Skeletal muscle tissue (tissue), 4 donors: ENCODE measurements around the gene RXFP2. TPM values are rescaled to one million over a fixed set of nuclear protein-coding genes. Genes with fewer than 3 reads are reported as not detected.

Source experiments
- H3K27ac ChIP-seq: one replicate; pipeline ENCODE4 v1.7.0; 2013; ENCODE audit warnings: mild to moderate bottlenecking, low read depth, low read length, inconsistent platforms
- H3K27me3 ChIP-seq, 3 donors: one replicate each; pipeline ENCODE4 v1.7.0; 2013; ENCODE audit warnings: low read length in 3 of 3; ENCODE audit not compliant: control insufficient read depth in 3 of 3, insufficient read depth in 3 of 3
- H3K36me3 ChIP-seq, 3 donors: one replicate each; pipeline ENCODE4 v1.7.0; 2013; ENCODE audit warnings: low read length in 3 of 3; ENCODE audit not compliant: control insufficient read depth in 3 of 3, insufficient read depth in 3 of 3
- H3K4me1 ChIP-seq, 3 donors: one replicate each; pipeline ENCODE4 v1.7.0; 2013; ENCODE audit warnings: low read length in 3 of 3, mild to moderate bottlenecking in 3 of 3; ENCODE audit not compliant: control insufficient read depth in 3 of 3, insufficient read depth in 3 of 3
- H3K4me3 ChIP-seq, 3 donors: one replicate each; pipeline ENCODE4 v1.7.0; 2013; ENCODE audit warnings: low read length in 3 of 3
- H3K9ac ChIP-seq, 3 donors: one replicate each; pipeline ENCODE4 v1.7.0; 2013; ENCODE audit warnings: low read length in 3 of 3, mild to moderate bottlenecking in 3 of 3, moderate library complexity in 2 of 3, low read depth in 1 of 3
- H3K9me3 ChIP-seq, 3 donors: one replicate each; pipeline ENCODE4 v1.7.0; 2013; ENCODE audit warnings: low read length in 3 of 3; ENCODE audit not compliant: control insufficient read depth in 3 of 3
- total RNA-seq: library from RNA; depleted of rRNA; stranded (reverse); fragments of >200 nt; gene quantifications from one replicate; pipeline ENCODE4 v1.2.3, GENCODE V29; 2014
- donor health status: Osteomylitis.

RXFP2 gene
- total RNA-seq, 1 donor from 2014 or later: under 0.01 TPM

DNA sequence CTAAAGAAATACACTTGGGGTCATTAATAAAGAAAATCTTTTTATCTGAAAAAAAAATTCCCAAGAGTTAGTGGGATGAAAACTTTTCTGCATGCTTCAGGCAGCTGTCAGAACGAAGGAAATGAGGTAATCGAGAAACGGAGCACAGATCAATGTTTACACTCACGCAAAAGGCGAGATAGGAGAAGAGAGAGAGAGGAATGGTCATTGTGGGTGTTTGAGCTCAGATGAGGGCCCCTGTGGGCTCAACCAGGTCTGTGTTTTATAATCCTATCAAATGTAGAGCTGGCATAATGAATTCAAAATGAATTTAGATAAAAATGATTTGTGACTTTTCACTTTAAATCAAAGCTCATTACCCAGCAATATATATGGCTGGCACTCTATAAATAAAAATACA lies 6.3 kb upstream of the RXFP2 start:
- Histone ChIP-seq H3K4me3 (no peak overlapping the region), H3K4me1 (no peaks in the 10 kb centered on the region), H3K27ac (no peak overlapping the region), H3K9me3 (no peaks in the 10 kb centered on the region), H3K36me3 (no peaks in the 10 kb centered on the region), H3K9ac (no peak overlapping the region), H3K27me3 (no peaks in the 10 kb centered on the region)

DNA sequence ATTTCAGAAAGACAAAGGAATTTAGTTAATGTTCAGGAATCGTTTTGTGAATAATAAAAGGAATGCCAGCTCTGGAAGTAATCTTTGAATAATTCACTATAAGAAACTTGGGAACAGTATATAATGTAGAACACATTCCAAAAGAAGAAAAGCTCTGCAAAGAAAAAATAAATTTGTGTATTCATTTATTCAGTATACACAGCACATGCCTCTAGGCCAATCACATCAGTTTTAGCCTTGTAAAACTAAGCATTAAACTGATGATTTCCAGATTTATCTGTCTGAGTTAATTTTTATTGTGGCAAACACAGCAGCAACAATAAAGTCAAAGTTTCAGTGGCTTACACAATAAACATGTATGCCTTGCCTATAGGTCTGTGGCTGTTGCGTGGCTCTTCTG lies 5.7 kb upstream of the RXFP2 start:
- no peak overlapping the region for H3K4me3 ChIP-seq
- H3K27me3 ChIP-seq: no peaks in the 10 kb centered on the region
- H3K4me1 ChIP-seq: no peaks in the 10 kb centered on the region
- H3K9ac ChIP-seq: no peak overlapping the region
- H3K9me3 ChIP-seq: no peaks in the 10 kb centered on the region
- no peak overlapping the region for H3K27ac ChIP-seq
- no peaks in the 10 kb centered on the region for H3K36me3 ChIP-seq

DNA sequence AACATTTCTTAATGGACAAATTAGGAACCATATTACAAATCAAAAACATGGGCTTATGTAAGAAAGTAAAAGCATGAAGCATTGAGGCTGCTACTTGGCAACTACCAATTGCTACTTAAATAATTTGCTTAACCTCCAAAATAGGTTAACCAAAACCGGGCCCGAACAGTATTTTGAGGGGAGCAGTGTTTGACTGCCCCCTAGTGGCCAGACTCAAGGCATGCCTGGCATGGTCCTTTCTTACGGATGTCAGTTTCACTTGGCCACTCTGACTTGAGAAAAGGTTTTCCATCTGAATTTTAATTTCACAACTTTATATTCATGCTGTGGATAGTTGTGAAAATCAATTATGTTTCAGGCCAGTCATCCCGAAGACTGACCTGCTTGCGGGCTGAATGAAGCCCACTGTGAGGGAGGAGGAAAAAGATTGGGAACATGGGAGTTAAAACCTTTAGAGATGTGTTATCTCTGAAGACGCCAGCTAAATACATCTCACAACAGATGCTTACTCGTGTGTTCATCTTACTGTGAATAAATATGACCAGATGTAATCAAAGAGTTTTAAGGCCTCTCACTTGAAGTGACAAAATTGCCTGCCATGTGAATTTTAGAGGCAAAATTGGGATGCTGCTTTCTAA lies 2.9 kb downstream of the RXFP2 start:
- no peaks in the 10 kb centered on the region for H3K4me1 ChIP-seq
- no peak overlapping the region for H3K4me3 ChIP-seq
- no peaks in the 10 kb centered on the region for H3K27me3 ChIP-seq
- no peaks in the 10 kb centered on the region for H3K36me3 ChIP-seq
- H3K9me3 ChIP-seq: no peaks in the 10 kb centered on the region
- peak overlapping the region in 1 of 3 donors; percentile 8 for H3K9ac ChIP-seq
- no peak overlapping the region for H3K27ac ChIP-seq

DNA sequence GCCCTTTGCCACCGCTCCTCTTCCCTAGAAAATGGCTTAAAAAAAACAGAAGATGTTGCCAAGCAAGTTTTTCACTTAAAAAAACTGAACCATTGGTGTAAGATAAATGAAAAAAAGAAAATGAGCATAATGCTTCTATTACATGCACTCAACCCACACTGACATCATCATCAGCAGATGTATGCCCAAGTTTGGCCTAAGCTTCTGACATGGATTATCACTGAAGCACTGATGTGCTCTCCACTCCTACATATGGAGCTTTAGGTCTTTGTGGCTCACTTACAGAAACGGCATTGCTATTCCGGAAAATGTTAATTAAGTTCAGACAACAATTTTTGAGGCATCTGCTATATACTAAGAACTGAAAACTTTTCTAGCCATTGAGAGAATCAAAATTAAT lies 8.0 kb downstream of the RXFP2 start:
- H3K27me3 ChIP-seq: no peaks in the 10 kb centered on the region

DNA sequence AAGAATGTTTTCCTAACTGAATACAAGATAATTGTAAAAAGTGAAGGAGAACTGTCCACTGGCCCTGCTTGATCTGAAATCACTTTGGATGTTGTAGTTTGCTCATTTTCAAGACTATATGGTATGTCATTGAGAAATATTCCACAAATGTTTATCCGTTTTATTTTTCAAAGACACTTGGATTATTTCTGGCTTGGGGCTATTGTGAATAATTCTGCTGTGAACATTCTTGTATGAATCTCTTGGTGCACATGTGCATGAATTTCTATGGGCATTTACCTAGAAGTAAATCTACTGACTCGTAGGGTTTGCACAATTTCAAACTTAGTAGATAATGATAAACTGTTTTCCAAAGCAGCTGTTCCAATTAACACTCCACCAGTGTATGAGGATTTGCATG lies 8.6 kb downstream of the RXFP2 start:
- Histone ChIP-seq H3K9ac (no peak overlapping the region), H3K27me3 (peaks cover 0 to 3% (median 0%) of the 10 kb centered on the region in 3 donors), H3K36me3 (no peaks in the 10 kb centered on the region), H3K4me1 (no peaks in the 10 kb centered on the region), H3K9me3 (no peaks in the 10 kb centered on the region), H3K4me3 (no peak overlapping the region), H3K27ac (no peak overlapping the region)

More for the DNA sequence above, 8.0 kb downstream of the RXFP2 start:
- H3K27ac ChIP-seq: no peak overlapping the region
- no peak overlapping the region for H3K4me3 ChIP-seq
- no peaks in the 10 kb centered on the region for H3K4me1 ChIP-seq
- H3K9me3 ChIP-seq: no peaks in the 10 kb centered on the region
- H3K36me3 ChIP-seq: no peaks in the 10 kb centered on the region
- H3K9ac ChIP-seq: no peak overlapping the region

DNA sequence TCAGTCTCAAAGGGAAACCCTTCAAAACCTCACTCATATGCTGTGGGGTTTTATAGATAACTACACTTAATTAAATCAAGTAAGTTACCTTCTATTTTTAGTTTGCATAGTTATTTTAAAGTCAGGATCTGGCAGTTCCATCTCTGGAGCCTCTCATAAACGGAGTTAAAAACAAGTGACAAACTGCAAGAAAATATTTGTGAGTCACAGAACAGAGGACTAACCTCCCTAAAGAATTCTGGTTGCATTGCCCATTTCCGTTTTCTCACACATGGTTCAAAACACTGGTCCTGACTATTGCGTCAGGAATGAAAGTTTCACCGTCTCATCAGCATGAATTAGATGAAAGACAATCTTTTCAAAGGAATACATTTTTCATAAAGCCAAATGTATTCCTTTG lies 10.6 kb downstream of the RXFP2 start:
- Histone ChIP-seq H3K4me1 (no peaks in the 10 kb centered on the region), H3K4me3 (no peak overlapping the region), H3K27ac (no peak overlapping the region), H3K27me3 (peaks cover 0 to 3% (median 0%) of the 10 kb centered on the region in 3 donors), H3K9me3 (no peaks in the 10 kb centered on the region), H3K9ac (no peak overlapping the region), H3K36me3 (no peaks in the 10 kb centered on the region)

DNA sequence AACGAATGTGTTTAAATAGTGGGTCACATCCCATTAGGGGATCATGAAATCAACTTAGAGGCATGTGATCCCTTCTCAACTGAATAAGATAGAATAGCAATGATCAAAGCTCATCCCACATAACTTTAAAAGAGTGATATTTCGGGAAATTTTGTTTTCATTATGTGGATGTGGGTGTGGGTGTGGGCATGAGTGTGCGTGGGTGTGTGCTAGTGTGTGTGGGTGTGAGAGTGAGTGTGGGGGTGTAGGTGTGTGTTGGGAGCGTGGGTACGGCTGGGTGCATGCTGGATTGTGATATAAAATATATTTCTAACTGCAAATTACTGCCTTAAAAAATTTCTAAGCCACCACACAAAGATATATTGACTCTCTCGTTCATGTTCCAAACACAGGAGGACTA lies 15.9 kb downstream of the RXFP2 start:
- no peak overlapping the region for H3K9ac ChIP-seq

DNA sequence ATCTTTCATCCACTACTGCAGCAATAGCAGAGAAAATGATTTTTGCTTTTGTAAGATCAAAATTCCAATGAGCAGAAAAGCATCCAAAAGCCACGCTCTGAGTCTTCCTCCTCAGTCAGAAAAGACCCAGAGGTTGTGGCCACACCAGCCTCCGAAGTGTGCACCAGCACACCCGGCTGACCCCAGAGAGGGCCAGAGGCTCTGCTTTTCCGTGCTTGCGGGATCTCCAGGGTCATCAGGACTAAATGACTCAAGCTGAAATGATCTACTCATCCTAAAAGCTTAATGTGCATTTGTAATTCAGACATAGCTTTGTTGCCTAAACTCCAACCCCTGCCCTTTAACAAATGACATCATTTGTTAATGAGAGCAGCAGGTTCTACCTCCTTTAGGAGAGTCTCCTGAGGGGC lies 16.5 kb downstream of the RXFP2 start:
- Histone ChIP-seq H3K27ac (no peak overlapping the region), H3K27me3 (peaks cover 0 to 3% (median 0%) of the 10 kb centered on the region in 3 donors), H3K9me3 (no peaks in the 10 kb centered on the region), H3K9ac (no peak overlapping the region), H3K36me3 (no peaks in the 10 kb centered on the region), H3K4me1 (no peaks in the 10 kb centered on the region), H3K4me3 (no peak overlapping the region)

More for the DNA sequence above, 15.9 kb downstream of the RXFP2 start:
- H3K36me3 ChIP-seq: no peaks in the 10 kb centered on the region
- H3K27me3 ChIP-seq: peaks cover 0 to 3% (median 0%) of the 10 kb centered on the region in 3 donors
- H3K27ac ChIP-seq: no peak overlapping the region
- H3K4me3 ChIP-seq: no peak overlapping the region
- H3K9me3 ChIP-seq: no peaks in the 10 kb centered on the region
- no peaks in the 10 kb centered on the region for H3K4me1 ChIP-seq

DNA sequence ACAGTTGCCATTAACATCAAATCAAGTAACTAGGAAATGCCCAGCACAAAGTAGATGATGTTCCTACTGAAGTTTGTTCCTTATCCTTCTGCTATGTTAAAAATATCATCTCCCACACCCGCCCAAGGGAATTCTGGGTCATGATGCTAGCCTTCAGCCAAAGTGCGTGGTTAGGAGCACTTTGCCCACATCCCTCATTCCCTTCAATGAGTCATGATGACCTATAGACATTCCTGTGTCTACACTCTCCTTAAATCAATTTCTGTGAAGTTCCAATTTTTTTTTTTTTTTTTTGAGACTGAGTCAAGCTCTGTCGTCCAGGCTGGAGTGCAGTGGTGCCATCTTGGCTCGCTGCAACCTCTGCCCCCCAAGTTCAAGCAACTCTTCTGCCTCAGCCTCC lies 17.0 kb downstream of the RXFP2 start:
- H3K4me3 ChIP-seq: no peak overlapping the region
- H3K4me1 ChIP-seq: no peaks in the 10 kb centered on the region
- no peak overlapping the region for H3K27ac ChIP-seq
- H3K36me3 ChIP-seq: no peaks in the 10 kb centered on the region
- no peak overlapping the region for H3K9ac ChIP-seq
- H3K27me3 ChIP-seq: peaks cover 0 to 3% (median 0%) of the 10 kb centered on the region in 3 donors
- no peaks in the 10 kb centered on the region for H3K9me3 ChIP-seq

DNA sequence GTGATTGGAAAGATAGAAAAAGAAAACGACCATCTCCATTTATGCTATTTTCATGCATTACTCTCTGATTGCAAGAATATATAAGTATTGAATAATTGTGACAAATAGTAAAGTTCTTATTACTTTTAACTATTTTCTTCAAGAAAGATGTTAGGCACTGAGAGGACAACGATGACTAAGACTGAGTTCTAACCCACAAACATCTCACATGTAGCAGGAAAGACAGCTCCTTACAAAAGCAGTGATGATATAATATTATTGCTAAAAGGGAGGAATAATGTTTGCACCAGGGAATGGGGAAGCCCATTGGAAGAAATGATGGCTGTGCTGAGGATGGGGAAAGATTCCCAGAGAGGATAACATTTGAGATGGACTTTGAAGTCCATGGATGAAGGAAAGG lies 22.6 kb downstream of the RXFP2 start:
- H3K4me1 ChIP-seq: no peaks in the 10 kb centered on the region
- no peak overlapping the region for H3K27ac ChIP-seq
- no peak overlapping the region for H3K4me3 ChIP-seq
- no peaks in the 10 kb centered on the region for H3K9me3 ChIP-seq
- no peak overlapping the region for H3K9ac ChIP-seq
- no peaks in the 10 kb centered on the region for H3K36me3 ChIP-seq
- H3K27me3 ChIP-seq: no peaks in the 10 kb centered on the region
